GM18873 (cell line): Measurements from ENCODE around the gene COASY.
"Not testable (repeated sequence)": the region's sequence is repeated elsewhere in the genome, so short reads cannot be mapped to it uniquely, and the experiment has no call there.

ENCODE experiments used
- ATAC-seq: cut with Tn5 transposase; IDR thresholded peaks from one replicate; pipeline ENCODE4 v1.9.1; 2021; ENCODE audit warnings: mild to moderate bottlenecking, moderate library complexity, moderate number of reproducible peaks; ENCODE audit not compliant: unreplicated experiment, low FRiP score

Gene COASY

DNA sequence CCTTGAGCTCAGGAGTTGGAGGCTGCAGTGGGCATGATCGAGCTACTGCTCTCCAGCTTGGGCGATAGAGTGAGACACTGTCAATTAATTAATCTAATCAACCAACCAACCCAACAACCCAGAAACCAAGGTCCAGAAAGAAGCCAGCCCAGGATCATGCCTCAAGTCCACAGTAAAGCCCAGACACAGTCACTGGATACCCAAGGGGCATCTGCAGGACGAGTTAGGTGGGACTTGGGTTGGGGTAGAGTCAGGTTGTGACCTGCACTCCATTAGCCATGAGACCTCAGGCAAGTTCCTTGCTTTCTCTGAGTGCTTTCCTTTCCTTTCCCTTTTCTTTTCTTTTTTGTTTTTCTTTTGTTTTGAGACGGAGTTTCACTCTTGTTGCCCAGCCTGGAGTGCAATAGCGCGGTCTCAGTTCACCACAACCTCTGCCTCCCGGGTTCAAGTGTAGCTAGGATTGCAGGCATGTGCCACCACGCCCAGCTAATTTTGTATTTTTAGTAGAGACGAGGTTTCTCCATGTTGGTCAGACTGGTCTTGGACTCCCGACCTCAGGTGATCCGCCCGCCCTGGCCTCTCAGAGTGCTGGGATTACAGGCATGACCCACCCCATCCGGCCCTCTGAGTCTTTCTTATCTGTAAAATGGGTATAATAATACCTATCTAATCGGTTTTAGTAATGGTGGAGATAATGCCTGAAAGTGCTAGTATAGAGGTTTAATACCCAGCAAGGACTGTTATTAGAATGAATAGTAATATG, 12.8 kb upstream of the COASY start:
- no peak for ATAC-seq

DNA sequence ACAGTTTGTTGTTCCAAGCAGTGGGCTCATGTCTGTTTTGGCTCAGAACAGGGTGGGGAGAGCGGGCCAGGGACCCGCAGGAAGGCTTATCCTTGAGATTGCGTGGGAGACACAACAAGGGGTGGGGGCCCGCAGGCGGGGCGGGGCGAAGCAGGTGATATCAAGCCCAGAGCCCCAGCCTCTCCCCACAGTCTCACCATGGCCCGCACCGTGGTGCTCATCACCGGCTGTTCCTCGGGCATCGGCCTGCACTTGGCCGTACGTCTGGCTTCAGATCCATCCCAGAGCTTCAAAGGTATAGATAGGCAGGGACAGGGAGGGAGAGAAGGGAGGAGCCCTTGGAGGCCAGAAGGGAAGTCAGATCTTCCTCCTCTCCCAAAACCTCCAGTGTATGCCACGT, 9.2 kb upstream of the COASY start, which contains the start of gene HSD17B1:
Gene HSD17B1 (plus strand): TSS at position 188 of the 400 bp plus-strand sequence. CDS start 11 bp downstream, at position 199.
- not testable (repeated sequence) for ATAC-seq

DNA sequence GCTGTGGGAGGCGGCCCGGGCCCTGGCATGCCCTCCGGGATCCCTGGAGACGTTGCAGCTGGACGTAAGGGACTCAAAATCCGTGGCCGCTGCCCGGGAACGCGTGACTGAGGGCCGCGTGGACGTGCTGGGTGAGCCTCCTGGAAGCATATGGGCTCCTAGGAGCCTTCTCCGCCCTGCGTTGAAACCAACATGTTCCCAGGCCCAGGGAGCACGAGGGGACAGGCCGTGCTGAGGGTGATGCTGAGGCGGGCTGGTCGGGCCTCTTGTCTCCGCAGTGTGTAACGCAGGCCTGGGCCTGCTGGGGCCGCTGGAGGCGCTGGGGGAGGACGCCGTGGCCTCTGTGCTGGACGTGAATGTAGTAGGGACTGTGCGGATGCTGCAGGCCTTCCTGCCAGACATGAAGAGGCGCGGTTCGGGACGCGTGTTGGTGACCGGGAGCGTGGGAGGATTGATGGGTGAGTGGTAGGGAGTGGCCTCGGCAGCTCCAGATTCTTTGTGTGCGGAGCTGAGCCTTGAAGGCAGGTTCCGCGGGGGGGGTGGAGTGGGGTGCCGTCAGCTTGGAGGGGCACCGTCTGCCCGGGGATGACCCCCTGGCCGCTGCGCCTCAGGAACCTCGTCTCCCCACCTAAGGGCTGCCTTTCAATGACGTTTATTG, 8.7 kb upstream of the COASY start:
- no peak for ATAC-seq

DNA sequence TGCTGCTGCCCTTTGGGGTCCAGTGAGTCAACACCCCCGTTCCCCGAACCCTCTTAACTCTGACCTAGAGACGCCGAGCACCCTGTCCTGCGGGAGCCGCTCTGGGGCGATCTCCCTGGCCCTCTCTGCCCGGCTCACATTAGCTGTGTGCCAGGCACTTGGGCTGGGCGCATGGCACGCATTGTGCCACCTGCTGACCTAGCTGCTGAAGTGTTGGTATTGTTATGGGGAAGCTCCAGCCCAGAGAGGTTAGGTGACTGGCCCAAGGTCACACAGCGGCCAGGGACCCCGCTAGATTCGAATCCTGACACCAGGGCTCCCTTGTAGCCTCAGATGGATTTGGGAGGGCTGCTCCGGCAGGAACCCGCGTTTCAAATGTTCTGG, 8.1 kb upstream of the COASY start:
- ATAC-seq, result no peak

DNA sequence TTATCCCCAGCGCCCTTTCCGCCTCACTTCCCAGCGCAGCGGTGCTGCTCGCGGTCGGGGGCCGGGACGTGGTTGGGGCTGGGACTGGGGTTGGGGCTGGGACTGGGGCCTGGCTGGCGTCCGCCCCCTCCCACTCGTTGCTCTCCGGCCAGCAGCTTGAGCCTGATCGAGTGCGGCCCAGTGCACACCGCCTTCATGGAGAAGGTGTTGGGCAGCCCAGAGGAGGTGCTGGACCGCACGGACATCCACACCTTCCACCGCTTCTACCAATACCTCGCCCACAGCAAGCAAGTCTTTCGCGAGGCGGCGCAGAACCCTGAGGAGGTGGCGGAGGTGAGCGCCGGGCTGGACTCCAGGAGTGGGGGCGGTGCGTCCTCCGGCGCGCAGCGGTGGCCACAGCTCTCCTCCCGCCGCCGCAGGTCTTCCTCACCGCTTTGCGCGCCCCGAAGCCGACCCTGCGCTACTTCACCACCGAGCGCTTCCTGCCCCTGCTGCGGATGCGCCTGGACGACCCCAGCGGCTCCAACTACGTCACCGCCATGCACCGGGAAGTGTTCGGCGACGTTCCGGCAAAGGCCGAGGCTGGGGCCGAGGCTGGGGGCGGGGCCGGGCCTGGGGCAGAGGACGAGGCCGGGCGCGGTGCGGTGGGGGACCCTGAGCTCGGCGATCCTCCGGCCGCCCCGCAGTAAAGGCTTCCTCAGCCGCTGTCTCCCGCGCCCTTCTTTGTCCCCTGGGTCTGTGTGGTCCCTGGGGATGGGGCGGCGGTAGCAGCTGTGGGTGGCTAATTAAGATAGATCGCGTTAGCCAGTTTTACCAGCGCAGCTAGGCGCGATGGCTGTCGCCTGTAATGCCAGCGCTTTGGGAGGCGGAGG, 7.5 kb upstream of the COASY start:
- ATAC-seq, result no peak

DNA sequence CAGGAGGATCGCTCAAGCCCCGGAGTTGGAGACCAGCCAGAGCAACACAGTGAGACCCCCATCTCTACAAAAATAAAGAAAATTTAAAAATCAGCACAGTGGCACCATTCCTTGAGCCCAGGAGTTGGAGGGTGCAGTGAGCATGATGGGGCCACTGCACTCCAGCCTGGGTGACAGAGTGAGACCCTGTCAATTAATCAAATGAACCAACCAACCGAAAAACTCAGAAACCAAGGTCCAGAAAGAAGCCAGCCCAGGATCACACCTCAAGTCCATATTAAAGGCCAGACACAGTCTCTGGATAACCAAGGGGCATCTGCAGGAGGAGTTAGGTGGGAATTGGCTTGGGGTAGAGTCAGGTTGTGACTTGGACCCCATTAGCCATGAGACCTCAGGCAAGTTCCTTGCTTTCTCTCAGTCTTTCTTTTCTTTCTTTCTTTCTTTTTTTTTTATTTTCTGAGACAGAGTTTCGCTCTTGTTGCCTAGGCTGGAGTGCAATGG, 6.8 kb upstream of the COASY start:
- ATAC-seq, result no peak

DNA sequence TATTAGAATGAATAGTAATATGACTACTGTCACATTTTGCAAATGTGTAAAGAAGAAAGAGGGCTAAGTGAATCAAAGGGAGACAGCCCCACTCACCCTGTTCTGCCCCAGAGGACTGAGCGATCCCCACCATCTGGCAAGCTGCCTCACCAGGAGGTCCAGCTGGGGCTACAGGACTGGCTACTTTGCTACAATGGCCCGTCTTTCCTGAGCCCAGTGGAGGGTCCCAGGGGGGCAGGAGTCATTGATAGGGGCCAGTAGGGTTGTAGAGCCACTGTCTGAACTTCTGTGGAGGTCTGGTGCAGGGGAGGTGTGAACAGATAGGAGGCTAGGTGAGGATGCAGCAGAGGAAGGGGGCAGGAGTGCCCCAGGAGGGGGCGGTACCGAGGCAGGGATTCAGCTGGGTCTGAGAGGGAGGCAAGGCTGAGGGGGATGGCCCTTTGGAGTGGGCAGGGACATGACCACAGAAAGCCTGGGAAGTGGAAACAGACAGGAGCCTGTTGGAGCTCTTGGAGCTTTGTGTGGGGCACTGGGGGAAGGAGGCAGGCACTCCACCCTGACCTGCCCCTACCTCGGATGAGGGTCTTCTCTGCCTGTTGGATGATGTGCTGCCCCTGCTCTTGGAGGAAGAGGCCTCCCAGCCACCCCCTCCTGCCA, 5.9 kb upstream of the COASY start:
- not testable (repeated sequence) for ATAC-seq

DNA sequence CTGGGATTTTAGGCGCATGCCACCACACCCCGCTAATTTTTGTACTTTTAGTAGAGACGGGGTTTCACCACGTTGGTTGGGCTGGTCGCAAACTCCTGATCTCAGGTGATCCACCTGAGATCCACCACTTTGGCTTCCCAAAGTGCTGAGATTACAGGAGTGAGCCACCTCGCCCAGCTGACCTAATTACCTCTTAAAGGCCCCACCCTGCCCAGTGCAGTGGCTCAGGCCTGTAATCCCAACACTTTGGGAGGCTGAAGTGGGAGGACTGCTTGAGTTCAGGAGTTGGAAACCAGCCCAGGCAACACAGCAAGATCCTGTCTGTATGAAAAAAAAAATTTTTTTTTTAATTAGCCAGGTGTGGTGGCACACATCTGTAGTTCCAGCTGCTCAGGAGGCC, 2.9 kb upstream of the COASY start:
- no peak for ATAC-seq

DNA sequence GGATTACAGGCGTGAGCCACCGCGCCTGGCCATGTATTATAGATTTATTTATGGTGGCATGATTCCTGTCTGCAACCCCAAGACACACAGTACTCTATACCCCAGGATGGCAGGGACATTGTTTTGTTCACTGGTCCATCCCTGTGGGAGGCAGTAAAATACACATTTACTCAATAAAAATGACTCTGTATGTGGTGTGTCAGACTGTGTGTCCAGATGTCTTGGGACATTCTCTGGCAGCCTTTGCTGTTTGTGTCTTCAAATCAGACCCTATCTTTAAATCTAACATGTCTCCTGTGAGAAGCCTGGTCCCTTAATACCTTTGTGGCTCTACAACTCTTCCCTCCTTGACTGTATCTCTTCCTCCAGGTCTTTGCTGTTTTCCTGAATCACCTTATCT, 1.7 kb upstream of the COASY start:
- no peak for ATAC-seq

DNA sequence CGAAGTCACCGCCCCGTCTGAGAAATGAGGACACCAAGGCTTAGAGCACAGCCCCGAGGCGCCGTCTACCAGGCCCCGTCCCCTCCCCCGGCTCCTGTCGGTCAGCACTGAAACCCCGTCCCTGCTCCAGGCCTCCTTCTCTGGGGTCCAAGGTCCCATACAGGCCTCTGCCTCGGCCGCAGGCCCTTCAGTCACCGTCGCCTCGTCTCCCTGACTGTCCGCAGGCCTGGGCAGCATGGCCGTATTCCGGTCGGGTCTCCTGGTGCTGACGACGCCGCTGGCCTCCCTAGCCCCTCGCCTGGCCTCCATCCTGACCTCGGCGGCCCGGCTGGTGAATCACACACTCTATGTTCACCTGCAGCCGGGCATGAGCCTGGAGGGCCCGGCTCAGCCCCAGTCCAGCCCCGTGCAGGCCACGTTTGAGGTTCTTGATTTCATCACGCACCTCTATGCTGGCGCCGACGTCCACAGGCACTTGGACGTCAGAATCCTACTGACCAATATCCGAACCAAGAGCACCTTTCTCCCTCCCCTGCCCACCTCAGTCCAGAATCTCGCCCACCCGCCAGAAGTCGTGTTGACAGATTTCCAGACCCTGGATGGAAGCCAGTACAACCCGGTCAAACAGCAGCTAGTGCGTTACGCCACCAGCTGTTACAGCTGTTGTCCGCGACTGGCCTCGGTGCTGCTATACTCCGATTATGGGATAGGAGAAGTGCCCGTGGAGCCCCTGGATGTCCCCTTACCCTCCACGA, 617 bp downstream of the COASY start:
- ATAC-seq, result no peak

DNA sequence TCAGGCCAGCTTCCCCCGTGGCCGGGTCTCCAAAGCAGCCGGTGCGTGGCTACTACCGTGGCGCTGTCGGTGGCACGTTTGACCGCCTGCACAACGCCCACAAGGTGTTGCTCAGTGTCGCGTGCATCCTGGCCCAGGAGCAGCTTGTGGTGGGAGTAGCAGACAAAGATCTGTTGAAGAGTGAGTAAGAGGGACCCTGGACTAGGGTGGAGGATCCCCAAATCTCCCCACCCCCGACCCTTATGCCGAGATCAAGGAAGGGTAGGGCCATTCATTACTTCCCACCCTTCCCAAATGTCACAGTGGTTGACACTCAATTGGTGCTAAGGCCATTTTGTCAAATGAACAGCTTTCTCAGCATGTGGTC, 1.2 kb downstream of the COASY start:
- ATAC-seq, result no peak

DNA sequence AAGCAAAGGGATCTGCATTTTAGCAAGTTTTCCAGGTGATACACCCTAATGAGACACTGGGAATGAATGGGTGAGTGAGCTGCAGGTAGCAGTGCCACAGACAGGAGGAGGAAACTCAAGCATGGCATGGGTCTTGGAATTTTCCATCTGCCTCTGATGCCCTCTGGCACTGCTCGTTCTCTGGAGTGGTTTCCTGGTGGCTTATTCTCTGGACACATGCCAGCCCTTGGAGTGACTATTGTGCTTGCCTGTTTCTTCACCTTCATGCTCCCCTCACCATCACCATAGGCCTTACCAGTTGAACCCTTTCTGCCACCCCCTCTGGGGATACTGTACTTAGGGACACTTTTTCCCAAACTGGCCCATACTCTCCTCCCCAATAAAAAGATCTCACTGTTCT, 1.6 kb downstream of the COASY start:
- ATAC-seq, result no peak

DNA sequence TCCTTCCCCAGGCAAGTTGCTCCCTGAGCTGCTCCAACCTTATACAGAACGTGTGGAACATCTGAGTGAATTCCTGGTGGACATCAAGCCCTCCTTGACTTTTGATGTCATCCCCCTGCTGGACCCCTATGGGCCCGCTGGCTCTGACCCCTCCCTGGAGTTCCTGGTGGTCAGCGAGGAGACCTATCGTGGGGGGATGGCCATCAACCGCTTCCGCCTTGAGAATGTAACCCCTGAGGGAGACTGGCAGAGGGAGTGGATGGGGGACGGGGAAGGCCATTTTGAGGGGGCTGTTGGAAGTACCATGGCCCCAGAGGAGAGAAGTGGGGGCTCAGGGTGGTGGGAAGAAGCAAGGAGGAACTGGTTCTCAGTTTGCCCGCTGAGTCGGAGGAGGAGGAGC, 2.0 kb downstream of the COASY start:
- ATAC-seq, result no peak

DNA sequence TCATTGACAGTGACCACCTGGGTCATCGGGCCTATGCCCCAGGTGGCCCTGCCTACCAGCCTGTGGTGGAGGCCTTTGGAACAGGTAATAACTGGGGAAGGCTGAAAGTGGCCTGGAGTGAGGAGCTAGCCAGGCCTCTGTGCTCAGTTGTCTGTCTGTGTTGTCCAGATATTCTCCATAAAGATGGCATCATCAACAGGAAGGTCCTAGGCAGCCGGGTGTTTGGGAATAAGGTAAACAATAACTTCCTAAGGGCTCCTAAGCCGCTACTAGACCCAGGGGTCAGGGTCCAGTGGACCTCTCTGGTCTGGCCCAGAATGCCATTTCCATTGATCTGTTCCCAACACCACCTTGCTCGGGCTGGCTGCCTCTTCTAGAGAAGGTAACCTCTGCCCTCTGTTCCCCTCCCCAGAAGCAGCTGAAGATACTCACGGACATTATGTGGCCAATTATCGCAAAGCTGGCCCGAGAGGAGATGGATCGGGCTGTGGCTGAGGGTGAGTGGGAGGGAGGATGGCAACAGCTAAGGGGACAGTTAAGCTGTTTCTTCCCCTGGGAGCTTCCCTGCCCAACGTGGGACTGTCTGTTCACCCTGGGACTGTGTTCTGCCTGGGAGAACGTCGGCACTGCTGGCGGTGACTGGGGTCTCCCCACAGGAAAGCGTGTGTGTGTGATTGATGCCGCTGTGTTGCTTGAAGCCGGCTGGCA, 3.0 kb downstream of the COASY start:
- ATAC-seq, result no peak

DNA sequence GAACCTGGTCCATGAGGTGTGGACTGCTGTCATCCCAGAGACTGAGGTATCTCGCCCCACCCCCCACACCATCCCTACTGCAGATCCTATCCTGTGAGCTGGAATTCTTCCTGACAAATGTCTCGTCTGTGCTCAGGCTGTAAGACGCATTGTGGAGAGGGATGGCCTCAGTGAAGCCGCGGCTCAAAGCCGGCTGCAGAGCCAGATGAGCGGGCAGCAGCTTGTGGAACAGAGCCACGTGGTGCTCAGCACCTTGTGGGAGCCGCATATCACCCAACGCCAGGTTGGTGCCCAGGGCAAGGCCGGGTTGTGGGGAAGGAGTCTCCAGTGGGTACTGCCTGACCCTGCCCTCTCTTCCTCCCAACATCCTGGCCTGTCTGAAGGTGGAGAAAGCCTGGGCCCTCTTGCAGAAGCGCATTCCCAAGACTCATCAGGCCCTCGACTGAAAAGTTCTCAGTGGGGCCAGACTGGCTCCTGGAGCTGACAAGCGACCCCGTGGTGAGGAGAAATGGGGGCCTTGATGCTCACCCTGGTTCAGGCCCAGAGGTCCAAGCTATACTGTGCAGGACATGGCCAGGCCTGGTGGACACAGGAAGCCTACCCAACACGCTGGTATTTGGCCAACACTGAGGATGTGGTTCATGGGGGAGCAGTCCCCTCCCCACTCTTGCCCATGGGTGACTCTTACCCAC, 3.7 kb downstream of the COASY start:
- ATAC-seq, result no peak

DNA sequence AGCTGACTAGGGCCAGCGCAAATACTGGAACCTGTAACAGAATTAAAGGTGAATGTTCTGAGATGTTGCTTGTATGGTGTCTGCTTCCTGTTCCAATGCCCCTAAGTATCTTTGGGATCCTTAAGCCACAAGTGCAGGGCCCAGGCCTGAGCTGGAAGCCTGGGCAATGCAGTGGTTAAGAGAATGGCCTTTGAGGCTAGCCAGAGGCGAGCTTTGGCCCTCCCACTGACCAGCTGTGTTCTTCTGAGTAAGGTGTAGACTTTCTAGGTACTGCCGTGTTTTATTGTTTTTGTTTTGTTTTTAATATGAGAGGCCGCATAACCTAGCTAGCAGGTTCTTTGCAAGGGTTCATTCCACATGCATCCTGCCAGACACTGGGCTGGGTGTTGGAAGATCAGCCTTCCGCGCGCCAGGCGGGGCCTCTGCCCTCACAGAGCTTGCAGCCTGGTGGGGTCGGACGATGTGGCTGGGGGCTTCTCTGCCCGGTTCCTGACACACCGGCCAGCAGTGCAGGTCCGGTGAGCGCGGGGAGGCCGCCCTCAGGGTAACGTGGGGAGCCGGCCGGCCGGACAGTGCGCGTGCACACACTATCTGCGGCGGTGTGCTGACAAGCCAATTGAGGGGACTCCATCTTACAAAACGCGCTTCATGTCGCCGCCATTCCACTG, 4.4 kb downstream of the COASY start:
- no peak for ATAC-seq

DNA sequence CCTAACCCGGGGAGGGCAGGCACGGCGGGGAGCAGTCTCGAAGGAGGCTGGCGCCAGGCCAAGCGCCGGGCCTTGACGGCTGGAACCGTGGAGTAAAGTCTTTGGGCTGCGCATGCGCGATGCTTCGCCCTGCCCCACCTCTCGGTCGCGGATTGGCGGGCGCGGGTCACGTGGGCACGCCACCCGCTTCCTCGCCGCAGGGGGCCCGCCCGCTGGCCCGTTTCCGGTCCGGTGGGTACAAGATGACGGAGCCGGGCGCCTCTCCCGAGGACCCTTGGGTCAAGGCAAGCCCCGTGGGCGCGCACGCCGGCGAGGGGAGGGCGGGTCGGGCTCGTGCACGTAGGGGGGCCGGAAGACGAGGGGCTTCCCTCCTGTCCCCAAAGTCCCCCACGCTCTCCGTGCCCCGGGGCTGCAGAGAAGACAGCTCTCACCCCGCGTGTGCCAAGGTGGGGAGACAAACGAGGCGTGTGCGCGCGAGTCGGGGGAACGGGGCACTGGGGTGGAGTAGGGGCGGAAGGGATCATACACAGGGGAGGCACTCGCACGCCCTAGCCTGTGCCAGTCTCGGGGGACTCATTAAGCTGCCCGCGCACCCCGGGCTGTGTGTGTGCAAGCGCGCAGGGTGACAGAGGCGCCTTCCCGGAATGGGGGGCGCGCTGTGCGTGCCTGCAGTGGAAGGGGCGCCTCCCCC, 5.1 kb downstream of the COASY start, which contains the start of gene MLX:
Gene MLX (plus strand): TSS at position 218 of the 691 bp plus-strand sequence. CDS start 25 bp downstream, at position 243.
- ATAC-seq, result no peak
